Measurements from ENCODE around the gene ZFYVE26.

- TF ChIP-seq, protein P1, sequence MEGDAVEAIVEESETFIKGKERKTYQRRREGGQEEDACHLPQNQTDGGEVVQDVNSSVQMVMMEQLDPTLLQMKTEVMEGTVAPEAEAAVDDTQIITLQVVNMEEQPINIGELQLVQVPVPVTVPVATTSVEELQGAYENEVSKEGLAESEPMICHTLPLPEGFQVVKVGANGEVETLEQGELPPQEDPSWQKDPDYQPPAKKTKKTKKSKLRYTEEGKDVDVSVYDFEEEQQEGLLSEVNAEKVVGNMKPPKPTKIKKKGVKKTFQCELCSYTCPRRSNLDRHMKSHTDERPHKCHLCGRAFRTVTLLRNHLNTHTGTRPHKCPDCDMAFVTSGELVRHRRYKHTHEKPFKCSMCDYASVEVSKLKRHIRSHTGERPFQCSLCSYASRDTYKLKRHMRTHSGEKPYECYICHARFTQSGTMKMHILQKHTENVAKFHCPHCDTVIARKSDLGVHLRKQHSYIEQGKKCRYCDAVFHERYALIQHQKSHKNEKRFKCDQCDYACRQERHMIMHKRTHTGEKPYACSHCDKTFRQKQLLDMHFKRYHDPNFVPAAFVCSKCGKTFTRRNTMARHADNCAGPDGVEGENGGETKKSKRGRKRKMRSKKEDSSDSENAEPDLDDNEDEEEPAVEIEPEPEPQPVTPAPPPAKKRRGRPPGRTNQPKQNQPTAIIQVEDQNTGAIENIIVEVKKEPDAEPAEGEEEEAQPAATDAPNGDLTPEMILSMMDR (IDR thresholded peaks at IDR 0.05; ENCODE audit: low read depth, low read length) = no peak
- TF ChIP-seq POLR2A (IDR thresholded peaks at IDR 0.05; ENCODE audit: extremely low read depth, insufficient read length) = no peak
- TF ChIP-seq, protein P2, sequence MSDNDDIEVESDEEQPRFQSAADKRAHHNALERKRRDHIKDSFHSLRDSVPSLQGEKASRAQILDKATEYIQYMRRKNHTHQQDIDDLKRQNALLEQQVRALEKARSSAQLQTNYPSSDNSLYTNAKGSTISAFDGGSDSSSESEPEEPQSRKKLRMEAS (IDR thresholded peaks at IDR 0.05; ENCODE audit: low read depth, low read length) = no peak
- no peak for TF ChIP-seq MYC (IDR thresholded peaks at IDR 0.05; ENCODE audit: low read depth, low read length)
Measured at GRCh38 chr14:67817750-67818438, 1.5 kb upstream of the ZFYVE26 start.
